NCI-H2196 (cell line): ENCODE data around the gene TTLL8.

Experiments
- DNase-seq: peaks from one replicate; lab custom pipeline; 2025; ENCODE audit not compliant: unreplicated experiment; lab: John Stamatoyannopoulos, UW

TTLL8 gene

DNA sequence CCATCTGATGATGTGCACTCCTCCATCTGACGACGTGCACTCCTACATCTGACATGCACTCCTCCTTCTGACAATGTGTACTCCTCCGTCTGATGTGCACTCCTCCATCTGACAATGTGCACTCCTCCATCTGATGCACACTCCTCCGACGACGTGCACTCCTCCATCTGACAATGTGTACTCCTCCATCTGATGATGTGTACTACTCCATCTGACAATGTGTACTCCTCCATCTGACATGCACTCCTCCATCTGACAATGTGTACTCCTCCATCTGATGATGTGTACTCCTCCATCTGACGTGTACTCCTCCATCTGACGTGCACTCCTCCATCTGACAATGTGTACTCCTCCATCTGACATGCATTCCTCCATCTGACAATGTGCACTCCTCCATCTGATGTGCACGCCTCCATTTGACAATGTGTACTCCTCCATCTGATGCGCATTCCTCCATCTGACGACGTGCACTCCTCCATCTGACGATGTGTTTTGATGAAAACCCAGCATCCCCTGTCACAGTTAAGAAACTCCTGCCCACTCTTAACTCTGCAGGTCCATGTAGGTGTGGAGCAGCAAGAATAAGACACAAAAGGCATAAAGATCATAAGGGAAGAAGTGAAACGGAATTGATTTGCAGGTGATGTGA lies 35.8 kb downstream of the TTLL8 start:
- DNase-seq: no peak

DNA sequence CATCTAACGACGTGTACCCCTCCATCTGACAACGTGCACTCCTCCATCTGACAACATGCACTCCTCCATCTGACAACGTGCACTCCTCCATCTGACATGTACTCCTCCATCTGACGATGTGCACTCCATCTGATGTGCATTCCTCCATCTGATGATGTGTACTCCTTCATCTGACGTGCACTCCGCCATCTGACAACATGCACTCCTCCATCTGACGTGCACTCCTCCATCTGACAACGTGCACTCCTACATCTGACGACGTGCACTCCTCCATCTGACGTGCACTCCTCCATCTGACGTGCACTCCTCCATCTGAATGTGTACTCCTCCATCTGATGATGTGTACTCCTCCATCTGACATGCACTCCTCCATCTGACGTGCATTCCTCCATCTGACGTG lies 37.5 kb downstream of the TTLL8 start:
- DNase-seq: no peak

DNA sequence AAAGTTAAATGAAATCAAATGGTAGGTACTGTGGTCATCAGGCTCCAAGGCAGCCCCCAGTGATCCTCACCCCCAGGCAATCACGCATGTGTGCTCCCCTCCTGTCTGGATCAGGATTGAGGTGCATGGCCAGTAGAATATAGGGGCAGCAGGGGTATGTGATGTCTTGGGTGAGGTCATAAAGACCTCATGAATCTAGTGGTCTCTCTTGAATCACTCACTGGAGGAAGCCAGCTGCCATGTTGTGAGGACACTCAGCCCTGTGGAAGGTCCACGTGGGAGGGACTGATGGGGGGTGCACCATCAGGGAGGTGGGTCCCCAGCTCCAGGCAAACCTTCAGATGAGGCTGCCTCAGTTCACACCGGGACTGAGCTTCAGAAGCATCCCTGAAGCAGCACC lies 38.8 kb downstream of the TTLL8 start:
- no peak for DNase-seq

DNA sequence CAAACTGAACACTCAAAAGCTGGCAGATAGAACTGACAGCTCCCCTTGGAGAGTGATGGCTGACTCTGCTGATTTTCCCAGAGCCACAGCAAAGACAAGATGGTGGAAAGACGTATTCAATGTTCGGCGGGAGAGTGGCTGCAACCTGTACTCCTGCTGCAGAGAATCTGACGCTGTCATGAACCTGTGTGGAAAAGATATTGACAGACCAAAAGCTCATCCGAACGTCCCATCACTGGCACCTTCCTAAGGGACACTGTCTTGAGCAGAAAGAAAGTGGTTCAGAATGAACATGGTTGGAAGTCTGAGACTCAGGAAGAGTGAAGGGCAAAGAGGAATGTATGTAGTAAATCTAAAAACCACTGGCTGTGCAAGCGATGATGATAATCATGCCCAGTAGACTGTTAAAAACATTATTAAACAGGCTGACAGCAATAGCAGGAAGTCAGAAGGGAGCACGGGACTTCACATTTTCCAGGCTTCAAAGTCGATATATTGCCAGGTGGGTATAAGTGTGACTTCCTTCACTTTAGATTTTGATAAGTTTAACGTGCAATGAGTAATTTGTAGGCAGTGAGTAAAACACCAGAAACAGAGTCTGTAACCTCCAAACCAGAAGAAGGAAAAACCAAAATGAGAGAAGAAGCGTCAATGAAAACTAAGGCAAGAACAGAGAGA lies 39.4 kb downstream of the TTLL8 start:
- DNase-seq: no peak

DNA sequence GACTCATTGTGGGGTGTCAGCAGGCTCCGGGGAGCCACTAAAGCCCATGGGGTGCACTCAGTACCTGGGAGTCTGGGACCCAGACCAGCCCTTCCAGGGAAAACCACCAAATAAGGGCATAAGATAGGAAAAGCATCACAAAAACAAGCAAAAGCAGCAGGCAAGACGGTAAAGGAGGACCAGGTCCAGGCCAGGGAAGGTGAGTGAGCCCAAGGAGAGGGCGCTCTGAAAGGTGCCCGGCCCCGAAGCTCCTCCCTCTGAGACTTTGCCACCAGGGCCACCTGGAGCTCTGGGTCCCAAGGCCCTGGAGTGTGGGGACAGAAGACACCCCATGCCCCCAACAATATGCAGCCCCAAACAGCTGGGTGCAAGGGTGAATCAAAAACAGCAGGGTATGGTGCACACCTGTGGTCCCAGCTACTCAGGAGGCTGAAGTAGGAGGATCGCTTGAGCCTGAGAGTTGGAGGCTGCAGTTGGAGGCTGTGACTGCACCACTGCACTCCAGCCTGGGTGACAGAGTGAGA lies 40.3 kb downstream of the TTLL8 start:
- DNase-seq: no peak

DNA sequence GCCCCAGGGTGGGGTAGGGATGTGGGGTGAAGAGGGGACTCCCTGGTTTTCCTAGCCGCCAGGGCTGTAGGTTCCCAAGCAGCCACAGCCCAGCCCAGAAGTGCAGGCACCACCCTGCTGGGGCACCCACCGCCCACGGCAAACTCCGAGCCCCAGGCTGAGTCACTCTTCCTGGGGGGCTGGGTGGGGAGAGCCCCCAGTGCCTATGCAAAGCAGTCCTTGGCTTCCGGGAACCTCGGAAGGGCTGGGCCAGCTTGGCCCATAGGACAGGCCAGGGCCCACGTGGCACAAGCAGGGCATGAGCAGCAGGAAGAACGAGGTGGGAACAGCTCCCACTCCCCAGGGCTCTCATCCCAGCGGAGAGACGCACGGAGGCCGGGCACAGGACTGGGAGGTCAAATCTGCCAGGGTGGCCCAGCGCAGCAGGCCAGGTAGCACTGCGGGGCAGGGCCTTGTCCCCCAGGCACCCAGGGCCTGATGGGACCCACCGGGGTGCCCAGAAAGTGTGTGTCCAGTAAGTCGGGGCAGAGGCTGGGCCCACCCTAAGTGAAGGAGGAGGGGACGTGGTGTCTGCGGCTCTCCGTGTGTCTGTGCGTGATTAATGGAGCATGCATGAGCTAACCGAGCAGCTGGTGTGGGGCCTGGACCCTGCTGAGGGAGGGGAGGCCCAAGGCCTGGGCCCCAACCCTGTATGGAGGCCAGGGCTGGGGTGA lies 41.0 kb downstream of the TTLL8 start:
- no peak for DNase-seq

DNA sequence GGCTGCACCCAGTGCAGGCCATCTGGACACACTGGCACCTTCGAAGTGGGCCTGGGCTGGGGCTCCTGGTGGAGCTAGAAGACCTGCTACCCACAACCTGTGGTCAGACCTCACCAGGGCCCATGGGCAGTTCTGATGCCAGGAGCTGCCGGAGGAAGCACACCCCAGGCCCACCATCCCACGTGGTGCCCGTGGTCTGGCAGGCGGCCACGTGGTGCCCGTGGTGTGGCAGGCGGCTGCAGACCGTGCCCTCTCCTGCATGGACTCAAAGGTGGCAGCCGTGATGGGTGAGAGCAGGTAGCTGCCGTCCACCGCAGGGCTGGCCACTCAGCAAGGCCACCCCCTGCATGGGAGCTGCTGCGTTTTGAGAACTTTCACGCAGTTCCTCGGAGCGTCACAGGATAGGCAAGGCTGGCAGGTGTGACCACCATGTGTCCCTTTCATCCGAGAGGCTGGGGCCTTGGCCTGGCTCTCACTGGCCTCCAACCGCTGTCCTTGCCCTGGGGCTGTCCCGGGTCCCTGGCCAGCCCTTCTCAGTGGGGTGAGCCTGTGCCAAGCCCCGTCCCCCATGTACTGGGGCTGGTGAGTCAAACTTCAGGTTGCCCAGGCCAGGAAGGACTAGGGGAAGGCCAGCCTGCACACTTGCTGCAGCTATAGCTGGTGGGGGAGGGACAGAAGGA lies 41.6 kb downstream of the TTLL8 start:
- no peak for DNase-seq

DNA sequence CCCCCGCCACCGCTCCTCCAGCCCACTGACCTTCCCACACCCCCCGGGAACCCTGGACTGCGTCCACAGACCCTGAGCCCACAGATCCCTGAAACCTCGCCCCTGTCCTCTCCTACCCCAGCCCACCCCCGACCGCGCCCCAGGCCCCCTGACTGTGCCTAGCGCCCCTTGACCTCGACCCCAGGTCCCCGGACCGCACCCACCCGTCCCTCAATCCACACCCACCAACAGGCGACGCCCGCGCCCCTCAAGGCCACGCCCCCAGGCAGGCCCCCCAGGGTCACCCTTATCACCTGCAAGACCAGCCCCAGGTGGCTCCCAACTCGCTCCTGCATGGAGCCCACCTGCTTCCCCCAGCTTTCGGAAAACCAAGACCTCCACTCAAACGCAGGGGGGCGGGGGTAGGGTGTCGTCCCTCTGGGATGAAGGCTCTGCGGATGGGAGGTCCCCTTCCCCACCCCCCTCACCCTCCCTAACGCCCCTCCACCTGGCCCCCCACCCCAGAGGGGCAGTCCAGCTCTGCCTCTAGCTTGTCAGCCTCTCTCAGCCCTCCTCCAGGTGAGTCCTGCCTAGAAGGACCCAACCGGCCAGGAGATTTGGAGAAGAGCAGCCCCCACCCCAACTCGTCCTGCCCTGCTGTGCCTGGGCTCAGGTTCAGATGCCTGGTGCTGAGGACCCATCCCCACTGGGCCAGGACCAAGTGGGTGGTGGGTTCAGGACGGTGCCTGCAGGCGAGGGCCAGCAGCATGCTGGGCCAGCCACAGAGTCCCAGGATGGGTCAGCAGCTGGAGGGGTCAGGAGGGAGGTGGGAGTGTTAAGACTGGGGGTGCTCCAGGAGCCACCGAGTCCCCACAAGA lies 42.4 kb downstream of the TTLL8 start:
- DNase-seq: no peak

DNA sequence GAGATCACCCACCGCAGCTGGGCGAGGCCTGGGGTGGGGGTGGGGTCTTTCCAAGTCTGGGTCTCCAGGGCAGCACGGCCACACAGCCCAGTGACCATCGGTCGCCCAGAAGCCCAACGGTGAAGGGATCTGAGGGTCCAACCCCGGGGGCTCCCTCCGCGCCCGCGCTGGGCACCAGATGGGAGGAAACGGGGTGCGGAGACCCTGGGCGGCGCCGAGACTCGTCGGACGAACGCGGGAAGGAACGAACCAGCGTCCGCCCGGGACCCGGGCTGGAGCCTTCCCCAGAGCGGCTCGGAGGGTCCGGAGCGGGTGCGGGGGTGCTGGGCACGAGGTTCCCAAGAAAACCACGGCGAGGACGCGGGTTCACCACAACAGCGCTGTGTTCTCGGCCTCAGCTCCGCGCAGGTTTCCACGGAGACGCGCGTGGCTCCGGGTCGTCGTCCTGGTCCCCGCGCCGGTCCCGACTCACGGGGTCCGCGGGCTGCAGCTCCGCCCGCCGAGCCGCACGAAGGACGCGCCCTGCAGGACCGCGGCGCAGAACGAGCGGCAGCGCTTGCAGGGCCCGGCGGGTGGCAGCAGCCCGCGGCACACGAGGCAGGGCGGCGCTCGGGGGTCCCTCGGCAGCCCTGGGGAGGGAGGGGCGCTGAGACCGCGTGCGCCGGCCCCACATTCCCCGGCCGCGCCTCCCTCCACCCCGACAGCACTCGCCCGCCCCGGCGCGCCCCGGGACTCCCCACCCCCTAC lies 43.3 kb downstream of the TTLL8 start:
- DNase-seq: no peak

DNA sequence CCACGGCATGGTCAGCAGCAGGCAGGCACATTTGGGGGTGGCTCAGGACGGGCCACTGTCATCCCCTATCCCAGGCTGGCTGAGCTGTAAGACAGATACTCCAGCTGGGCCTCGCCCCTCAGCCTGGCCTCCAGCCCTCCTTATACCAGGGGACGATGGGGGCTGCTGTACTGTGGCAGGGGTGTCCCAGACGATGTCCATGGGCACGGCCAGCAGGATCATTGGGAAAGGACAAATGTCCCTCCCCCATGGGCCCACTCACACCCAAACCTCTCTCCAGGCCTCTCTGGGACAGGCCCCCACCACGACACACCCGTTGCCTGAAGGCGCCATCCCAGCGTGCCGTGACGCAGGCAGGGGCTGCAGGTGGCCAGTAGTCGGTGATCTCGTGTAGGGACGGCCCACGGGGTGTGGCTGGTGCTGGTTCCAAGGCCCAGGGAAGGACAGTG lies 44.0 kb downstream of the TTLL8 start:
- no peak for DNase-seq

DNA sequence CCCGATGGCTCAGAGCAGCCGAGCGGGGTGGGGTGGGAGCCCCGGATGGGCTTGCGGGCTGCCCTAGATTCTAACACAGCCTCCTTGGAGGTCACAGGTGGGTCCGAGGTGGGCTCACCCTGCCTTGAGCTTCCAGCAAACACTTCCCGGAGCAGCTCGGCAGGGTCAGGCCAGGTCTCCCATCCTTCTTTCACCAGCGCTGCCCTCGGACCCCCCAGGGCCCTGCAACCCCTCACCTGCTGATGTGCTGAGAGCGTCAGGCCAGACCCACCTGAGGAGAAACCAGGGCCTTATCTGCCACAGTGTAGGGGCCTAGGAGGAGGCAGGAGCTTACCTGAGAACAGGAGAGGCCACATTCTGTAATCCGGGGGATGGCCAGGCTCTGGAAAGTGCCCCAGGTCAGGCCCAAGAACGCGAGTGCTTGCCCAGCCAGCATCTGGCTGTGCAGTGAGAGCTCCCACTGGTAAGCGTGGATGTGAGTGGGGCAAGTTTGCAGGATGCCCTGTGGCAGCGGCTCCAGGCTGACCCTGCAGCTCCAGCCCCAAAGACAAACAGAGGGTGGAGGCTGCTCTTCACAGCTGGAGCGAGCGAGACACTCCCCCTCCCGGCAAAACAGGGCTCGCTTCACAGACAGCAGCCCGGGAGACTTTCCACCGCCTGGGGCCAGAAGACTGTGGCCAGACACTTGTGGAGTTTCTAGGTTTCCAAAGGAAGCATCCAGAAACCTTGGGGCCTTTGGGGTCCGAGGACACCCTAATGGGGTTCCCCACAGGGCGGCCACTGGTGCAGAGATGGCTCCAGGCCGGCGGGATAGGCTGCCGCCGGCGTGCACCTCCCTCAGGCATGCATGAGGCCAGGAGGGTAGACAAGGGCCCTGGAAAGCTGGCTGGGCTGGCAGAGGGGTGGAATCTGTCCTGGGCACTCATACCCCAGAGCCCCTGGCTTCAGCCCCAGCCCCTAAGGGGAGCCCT lies 45.6 kb downstream of the TTLL8 start, which contains the start of gene IL17REL:
Gene IL17REL, minus strand, starts transcription at position 555 of the 971 bp plus-strand sequence. Its CDS starts 119 bp downstream, at position 436.
- no peak for DNase-seq

DNA sequence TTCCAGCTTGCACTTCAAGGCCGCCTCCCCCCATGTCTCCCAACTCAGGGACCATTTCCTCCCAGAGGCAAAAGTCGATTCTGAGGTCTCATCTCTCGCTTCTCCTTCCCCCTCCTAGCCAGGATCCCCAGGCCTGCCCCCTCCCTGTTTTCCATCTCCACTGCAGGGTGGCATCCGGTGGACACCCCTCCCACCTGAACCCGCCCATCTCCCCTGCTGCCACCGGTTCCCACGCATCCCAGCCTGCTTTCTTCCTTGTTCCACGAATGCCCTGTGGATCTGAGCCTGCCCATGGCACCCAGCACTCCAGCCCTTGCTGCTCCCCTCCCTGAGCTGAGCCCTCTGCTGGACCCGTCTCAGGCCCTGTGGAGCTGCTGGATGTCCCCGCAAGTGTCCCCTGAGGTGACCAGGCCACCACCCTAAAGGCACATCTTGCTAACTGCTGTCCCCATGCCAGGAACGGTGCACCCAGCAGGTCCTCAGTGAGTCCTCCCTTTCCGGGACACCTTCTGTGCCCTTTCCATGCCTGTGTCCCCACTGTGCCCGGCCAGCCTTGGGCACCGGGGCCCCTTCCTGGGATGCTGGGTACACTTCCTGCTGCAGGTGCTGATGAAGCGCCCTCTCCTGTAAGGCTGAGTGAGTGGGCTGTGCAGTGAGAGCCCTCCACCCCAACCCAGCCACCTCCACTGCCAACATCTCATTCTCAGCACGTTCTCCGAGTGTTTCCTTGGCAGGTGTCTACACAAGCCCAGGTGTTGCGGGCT lies 46.5 kb downstream of the TTLL8 start:
- DNase-seq: no peak

DNA sequence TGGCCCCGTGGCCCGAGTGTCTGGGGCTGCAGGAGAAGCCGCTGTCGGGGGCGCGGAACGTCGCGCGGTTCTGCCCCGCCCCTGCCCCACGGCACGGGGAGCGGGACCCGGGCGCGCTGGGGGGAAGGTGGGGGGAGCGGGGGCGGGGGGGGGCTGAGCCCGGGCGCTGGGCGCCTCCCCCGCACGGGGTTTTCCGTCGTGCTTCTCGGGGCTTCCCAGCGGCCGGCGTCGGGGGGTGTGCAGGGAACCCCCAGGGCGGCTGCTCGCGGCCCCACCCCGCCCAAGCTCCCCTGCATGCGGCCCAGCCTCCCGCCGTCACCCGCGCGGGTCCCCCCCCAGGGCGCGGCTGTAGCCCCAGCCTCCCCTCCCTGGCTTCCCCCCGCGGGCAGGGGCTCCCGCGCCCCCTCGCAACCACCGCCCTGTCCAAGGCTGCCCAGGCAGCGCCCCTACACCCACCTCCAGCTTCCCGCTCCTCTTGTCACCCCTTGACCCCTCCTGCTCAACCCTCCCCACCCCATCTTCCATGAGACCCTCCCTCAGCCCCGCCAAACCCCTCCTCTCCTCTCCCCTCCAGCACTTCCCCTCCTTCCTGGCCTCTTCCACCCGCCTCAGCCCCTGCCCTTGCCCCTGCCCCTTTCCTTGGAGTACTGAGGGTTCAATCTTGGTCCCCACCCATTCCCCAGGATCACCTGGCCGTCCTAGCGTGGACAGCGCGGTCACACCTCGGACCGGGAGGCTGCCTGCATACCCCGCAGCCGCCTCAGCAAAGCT lies 47.2 kb downstream of the TTLL8 start:
- DNase-seq: no peak

DNA sequence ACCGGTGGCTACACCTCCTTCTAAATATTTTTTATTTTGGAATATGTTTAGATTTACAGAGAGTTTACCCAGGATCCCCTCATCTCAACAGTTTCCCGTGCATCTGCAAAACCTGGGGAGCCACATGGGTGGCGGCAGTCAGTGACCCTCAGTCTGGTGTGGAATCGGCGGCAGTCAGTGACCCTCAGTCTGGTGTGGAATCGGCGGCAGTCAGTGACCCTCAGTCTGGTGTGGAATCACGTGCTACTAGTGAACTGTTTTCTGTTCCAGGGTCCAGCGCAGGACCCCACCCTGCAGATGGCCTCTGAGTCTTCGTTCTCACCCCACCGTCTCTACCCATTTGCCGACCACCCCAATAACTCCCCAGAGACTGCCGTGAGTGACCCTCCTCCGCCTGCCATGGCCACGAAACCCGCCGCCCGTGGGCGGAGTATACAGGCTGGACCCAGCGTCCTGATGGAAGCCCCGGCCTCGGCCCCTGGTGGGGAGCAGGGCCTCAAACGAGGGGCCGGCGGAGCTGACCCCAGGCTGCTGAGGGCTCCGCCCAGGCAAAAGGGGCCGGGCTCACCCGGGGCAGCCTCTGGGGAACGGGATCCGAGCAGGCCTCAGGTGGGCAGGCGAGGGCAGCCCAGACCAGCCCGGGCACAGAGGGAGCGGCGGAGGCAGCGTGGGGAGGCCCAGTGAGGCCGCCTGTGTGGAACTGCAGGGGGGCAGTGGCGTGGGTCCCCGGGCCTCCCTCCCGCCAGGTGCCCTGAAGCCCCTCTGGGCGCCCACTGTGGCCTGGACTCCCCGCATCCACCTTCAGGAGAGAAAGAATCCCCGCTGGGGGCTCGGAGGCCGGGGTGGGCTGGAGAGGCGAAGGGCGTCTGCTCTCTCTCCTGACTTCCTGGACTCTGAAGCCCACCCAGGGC lies 48.1 kb downstream of the TTLL8 start:
- DNase-seq: no peak

DNA sequence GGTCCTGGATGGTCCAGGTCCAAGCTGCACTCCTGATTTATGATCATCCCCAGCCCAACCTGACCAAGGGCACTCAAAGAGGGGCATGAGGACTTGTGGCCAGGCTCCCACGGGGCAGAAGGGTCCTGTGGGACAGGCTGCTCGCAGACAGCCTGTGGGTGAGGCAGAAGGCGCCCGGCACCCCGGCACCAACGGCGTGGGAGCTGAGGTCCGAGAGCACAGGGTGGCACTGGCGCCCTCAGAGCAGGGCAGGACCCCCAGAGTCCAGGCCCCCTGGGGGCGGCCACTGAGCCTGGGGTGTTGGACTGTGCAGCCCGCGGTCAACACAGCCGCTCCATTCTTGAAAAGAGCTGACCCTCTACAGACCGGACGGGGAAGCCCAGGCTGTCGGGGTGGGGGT lies 48.8 kb downstream of the TTLL8 start:
- DNase-seq: no peak
